ENCODE measurements around the gene BTBD9.
A peak's percentile ranks its signal among the peaks of the same experiment; 100 is the strongest.

The BTBD9 gene

DNA sequence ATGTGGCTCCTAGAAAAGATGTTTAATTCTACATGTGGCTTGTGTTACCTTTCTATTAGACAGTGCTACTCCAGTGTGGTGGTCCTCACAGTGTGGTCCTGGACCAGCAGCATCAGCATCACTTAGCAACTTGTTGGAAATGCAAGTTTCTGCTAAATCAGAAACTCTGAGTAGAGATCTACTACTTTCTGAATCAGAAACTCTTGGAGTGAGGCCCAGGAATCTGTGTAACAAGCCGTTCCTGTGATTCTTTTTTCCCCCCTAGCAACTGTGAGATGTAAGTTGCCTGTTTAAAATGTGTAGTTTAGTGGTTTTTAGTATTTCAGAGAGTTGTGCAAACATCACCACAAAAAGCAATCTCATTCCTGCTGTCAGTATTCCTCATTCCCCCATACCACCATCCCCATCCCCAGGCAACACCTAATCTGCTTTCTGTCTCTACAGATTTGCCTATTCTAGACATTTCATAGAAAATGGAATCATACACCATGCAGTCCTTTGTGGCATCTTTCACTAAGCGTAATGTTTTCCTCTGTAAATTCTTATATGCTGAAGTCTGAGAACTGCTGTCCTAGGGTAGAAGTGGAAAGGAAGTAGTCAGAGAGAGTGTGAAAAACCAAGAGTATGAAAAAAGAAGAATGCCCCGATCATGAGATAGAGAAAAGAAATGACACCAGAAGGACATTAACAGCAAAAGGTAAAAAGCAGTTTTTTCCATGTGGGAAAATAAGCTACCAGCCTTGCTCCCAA lies 18.9 kb upstream of the BTBD9 start:
- Mint-ChIP-seq H3K4me3 (no peak overlapping the region), H3K4me1 (no peaks in the 10 kb centered on the region), H3K27ac (no peak overlapping the region)

DNA sequence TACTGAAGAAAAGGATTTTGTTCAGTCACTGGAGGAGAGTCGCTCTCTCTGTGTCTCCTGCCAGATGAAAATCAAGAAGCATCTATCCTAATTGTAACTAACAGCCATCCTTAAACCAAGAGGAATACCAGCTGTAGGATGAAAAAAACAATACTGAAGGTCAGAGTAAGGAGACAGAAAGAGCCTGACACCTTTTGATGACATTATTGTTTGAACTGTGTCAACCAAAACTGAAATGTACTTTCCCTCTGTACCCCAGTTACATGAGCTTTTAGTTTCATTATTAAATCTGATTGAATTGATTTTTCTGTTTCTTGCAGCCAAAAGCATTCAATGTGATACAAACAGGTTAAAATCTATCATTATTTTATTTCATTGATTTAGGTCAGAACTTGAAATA lies 17.2 kb upstream of the BTBD9 start:
- H3K4me3 Mint-ChIP-seq: no peak overlapping the region
- no peaks in the 10 kb centered on the region for H3K27me3 Mint-ChIP-seq
- no peaks in the 10 kb centered on the region for H3K9me3 Mint-ChIP-seq
- H3K27ac Mint-ChIP-seq: peak overlapping the region in 1 of 2 donors; percentile 78
- no peak for DNase-seq
- no peak for ATAC-seq
- no peaks in the 10 kb centered on the region for H3K4me1 Mint-ChIP-seq

More for the DNA sequence above, 18.9 kb upstream of the BTBD9 start:
- no peaks in the 10 kb centered on the region for H3K27me3 Mint-ChIP-seq
- DNase-seq: no peak
- ATAC-seq: no peak
- no peaks in the 10 kb centered on the region for H3K9me3 Mint-ChIP-seq

DNA sequence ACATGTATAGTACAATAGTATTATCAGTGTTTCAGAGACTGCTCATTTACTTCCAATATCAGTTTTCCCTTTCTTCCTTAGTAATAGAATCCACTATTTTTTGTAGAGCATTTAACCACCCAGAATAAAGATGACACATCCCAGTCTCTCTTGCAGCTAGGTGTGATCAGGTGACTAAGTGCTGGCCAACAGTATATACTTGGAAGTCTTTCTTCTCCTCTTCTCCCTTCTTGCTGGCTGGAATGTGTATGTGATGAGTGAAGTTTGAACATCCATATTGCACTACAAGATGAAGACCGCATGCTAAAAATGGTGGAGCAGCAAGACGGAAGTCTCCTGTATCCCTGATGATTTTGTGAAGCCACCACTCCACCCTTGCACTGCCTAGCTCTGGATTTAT lies 14.5 kb upstream of the BTBD9 start:
- no peak for DNase-seq
- Mint-ChIP-seq H3K4me1 (no peaks in the 10 kb centered on the region), H3K4me3 (no peak overlapping the region), H3K9me3 (no peaks in the 10 kb centered on the region), H3K27ac (no peak overlapping the region), H3K27me3 (no peaks in the 10 kb centered on the region)
- no peak for ATAC-seq

DNA sequence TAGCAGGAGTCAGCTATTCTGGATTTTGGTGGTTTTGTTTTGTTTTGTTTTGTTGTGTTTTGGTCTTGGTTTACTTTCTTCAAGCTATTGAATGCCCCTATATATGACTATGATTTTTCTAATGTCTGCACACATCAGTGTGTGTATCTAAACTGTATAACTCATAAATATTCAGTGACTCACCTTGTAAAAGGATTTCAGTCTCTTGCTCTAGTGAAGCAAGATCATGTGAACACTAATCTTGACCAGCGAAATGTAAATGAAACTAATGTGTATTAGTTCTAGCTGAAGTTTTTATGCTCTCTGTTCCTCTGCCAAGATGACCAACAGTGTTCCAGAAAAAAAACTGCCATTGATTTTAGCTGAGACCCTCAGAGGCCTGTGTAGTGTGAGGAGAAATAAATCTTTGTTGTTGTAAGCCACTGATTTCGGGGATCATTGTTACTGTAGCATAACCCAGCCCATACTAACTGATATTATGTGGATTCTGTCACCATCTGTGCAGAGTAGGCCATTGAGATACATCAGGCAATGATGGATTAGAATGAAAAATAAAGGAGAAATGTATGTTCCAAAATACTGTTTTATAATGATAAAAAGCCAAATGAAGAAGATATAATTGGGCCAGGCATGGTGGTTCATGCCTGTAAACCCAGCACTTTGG lies 11.5 kb upstream of the BTBD9 start:
- H3K9me3 Mint-ChIP-seq: no peaks in the 10 kb centered on the region
- ATAC-seq (no peak), DNase-seq (no peak)
- no peaks in the 10 kb centered on the region for H3K4me1 Mint-ChIP-seq
- H3K27ac Mint-ChIP-seq: no peak overlapping the region
- no peak overlapping the region for H3K4me3 Mint-ChIP-seq
- H3K27me3 Mint-ChIP-seq: no peaks in the 10 kb centered on the region

DNA sequence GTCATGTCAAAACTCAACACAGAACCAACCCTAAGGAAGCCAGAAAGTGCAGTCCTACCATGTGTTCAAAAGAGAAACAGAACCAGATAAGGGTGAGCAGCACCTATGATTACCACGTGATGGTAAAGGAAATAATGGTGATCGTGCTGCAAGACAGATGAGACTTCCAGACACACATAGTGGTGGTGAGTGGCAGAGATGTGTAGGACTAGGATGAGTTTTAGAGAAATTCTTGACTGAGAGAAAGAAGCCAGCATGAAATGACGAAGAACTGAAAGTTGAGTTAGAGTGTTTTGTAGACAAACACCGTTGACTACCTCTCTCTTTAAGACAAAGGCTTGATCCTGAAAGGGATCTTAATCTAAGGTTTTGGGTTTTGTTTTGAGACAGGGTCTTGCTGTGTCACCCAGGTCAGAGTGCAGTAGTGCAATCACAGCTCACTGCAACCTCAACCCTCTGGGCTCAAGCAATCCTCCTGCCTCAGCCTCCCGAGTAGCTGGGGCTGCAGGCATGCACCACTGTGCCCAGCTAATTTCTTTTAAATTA lies 10.6 kb upstream of the BTBD9 start:
- no peaks in the 10 kb centered on the region for H3K4me1 Mint-ChIP-seq
- DNase-seq (no peak), ATAC-seq (no peak)
- H3K27me3 Mint-ChIP-seq: no peaks in the 10 kb centered on the region
- H3K4me3 Mint-ChIP-seq: no peak overlapping the region
- H3K27ac Mint-ChIP-seq: no peak overlapping the region
- H3K9me3 Mint-ChIP-seq: no peaks in the 10 kb centered on the region

DNA sequence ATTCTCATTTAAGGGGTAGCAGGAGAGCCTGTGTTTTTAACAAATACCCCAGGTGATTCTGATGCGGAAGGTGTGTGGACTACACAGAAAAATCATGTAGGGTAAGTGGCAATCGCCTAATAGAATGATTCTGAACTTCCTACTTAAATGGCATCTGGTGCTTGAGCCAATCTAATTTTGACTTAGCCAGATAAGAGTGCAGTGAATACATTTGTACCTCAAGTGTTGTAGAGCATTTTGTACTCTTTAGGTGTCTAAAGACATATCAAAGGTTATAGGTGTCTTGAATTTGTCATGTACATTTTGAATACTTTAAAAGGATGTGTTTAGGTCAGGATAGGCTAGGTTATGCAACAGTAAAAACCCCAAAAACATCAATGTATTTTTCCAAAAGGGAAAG lies 10.0 kb upstream of the BTBD9 start:
- H3K27ac Mint-ChIP-seq: no peak overlapping the region
- H3K4me3 Mint-ChIP-seq: no peak overlapping the region
- no peaks in the 10 kb centered on the region for H3K4me1 Mint-ChIP-seq

DNA sequence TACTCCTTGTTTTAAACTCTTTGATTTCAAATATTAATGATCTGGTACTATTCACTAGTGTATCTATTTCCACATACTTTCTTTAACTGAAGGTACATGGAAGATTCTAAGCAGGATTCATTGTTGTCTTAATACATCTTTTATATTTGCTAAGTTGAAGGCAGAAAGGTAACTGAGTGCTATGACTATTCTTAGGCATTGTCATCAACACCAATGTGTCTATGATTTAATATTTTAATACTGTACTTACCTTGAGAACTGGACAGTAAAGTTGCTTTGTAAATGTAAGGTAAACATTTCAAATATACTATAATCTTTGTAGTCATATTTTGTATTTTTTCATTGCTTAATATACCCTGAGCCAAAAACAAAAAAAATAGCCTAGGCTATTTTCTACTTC lies 8.9 kb upstream of the BTBD9 start:
- Mint-ChIP-seq H3K4me3 (no peak overlapping the region), H3K27ac (no peak overlapping the region), H3K4me1 (no peaks in the 10 kb centered on the region), H3K27me3 (no peaks in the 10 kb centered on the region), H3K9me3 (no peaks in the 10 kb centered on the region)
- ATAC-seq (no peak), DNase-seq (no peak)

More for the DNA sequence above, 10.0 kb upstream of the BTBD9 start:
- DNase-seq: no peak
- no peak for ATAC-seq
- H3K9me3 Mint-ChIP-seq: no peaks in the 10 kb centered on the region
- H3K27me3 Mint-ChIP-seq: no peaks in the 10 kb centered on the region

DNA sequence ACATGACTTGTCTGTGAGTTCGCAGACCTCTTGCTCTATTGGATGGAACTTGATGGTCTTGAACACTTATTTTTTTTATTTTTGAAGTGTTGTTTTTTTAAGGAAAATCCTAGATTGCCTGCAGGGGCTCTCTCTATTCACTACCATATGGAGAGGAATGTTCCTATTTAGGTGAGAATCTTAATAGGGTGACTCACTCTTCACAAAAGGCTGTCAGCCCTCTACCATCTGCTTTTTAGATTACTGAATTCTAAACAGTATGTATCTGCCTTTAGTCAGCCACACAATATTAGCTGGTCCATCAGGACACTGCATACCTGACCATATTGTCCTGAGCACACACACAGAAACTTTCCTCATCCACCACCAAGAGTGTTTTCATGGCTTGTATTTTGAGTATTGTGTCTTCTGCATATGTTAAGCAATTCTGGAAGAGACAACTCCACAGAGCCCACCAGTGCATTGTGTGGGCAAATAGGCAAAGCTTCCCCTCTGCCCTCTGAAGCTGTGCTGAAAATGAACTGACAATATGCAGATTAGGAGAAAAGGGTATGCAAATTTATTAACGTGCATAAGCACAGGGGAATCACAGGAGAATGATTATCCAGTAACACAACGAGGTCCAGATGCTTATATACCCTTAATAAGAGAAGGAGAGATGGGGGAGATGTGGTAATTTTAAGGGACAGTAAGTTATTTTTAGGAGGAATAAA lies 6.6 kb upstream of the BTBD9 start:
- no peak overlapping the region for H3K4me3 Mint-ChIP-seq
- no peak overlapping the region for H3K27ac Mint-ChIP-seq
- no peak for ATAC-seq
- no peak for DNase-seq
- H3K9me3 Mint-ChIP-seq: no peaks in the 10 kb centered on the region
- no peaks in the 10 kb centered on the region for H3K27me3 Mint-ChIP-seq
- H3K4me1 Mint-ChIP-seq: peaks cover 6% of the 10 kb centered on the region

DNA sequence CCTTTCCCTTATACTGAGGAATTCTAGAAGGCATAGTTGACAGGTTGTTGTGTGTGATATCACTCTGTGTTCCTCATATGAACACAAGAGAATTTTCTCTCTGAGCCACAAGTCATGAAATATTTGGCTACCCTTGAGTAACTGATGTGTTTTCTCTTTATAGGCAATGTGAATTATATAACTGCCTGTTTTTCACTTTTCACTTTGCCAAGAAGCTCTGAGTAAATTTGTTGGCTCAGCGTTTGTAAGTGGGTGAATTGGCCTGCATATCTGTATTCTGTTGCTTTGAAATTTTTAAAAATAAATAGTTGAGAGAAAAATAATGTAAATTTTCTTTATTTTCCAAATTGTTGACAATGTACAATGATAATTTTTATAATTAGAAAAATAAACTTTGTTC lies 5.2 kb upstream of the BTBD9 start:
- Mint-ChIP-seq H3K9me3 (no peaks in the 10 kb centered on the region), H3K27me3 (no peaks in the 10 kb centered on the region), H3K4me3 (no peak overlapping the region), H3K4me1 (peaks cover 15% of the 10 kb centered on the region), H3K27ac (no peak overlapping the region)
- ATAC-seq (no peak), DNase-seq (no peak)

DNA sequence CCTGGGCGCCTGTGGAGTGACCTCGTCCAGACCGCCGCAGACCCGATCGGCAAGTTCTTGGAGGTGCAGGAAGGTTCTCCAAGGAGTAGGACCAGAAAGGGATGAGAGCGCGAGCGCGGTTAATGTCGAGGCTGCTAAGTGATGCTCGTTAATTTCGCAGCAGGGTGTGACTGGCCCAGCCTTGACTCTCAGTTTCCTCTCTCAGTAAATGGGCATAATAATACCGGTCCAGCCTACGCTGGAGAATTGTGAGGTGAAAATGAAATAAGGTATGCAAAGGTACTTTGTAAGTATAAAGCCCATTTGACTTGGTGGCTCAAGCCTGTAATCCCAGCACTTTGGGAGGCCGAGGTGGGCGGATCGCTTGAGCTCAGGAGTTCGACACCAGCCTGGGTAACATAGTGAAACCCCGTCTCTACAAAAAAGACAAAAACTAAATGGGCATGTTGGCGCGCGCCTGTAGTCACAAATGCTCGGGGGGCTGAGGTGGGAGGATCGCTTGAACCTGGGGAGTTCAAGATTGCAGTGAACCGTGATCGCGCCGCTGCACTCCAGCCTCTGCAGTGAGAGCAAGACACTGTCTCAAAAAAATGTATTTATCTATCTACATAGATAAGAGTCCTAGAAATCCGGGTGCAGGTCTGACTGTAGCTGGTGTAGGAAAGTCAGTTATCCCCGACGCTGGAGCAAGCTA lies 634 bp upstream of the BTBD9 start:
- H3K27me3 Mint-ChIP-seq: no peaks in the 10 kb centered on the region
- no peak for DNase-seq
- no peaks in the 10 kb centered on the region for H3K9me3 Mint-ChIP-seq
- H3K4me1 Mint-ChIP-seq: peaks cover 51% of the 10 kb centered on the region
- H3K4me3 Mint-ChIP-seq: peak overlapping the region; percentile 90 to 91
- peak; percentile 37 for ATAC-seq
- peak overlapping the region; percentile 87 to 93 for H3K27ac Mint-ChIP-seq

DNA sequence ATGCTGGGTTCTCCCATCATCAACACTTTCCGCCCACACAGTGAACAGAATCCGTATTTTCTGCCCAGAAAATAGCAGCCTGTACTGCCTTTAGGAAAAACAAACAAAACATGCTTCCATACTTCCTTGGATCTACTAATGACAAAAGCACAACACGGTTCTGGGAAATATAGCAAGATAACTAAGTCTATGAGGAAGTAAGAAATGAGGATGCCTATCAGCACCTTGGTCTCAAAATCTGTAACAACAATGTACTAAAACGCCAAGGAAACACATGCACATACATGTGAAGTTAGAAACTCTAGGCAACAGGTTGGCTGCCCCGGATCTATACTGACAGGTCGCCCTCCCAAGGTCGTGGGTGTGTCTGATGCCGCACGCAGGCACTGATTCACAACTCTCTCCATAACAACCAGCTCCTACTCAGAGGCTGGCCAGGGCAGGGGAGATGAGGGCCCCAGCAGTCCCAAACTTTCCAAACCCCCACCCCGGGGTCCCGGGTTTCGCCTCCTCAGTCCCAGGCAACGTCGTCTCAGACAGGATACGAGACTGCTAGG lies 710 bp downstream of the BTBD9 start:
- peak; percentile 78 for ATAC-seq
- peak; percentile 50 to 63 for DNase-seq
- Mint-ChIP-seq H3K4me1 (peaks cover 64% of the 10 kb centered on the region), H3K27ac (peak overlapping the region; percentile 90 to 93), H3K9me3 (no peaks in the 10 kb centered on the region), H3K27me3 (no peaks in the 10 kb centered on the region), H3K4me3 (peak overlapping the region; percentile 90 to 91)

DNA sequence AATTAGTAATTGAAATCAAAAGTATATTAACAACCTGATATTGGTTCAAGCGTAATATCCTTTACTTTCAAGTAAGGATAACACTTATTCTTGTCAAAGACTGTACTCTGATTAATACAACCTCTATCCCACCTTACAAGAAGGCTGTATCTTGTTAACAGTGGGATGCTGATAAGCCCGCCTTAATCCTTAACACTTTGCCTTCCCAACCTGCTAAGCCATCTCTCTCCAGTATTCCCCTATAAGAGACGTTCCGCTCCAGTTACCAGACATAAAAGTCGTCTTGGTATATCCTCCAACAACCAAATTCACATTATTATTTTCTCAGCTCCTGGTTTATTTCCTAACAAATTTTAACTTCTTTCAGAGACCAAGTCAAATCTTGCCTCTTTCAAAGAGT lies 2.0 kb downstream of the BTBD9 start:
- H3K4me1 Mint-ChIP-seq: peaks cover 67% of the 10 kb centered on the region

DNA sequence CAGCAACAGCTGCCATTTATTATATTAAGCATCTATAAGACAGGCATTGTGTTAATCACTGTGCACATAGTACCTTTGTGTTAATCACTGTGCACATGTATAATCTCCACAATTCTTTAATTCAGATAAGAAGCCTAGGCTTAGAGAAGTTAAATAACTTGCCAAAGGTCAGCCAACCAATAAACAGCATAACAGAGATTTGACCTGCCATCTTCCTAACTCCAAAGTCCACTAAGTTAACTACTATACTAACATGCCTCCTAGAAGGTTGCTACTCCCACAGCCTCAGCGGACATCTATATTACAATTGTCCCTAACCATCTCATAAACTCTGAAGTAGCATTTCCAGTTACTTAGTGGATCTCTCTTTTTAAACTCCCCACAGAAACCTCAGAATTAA lies 3.7 kb downstream of the BTBD9 start:
- peak overlapping the region in 1 of 2 donors; percentile 1 for H3K4me3 Mint-ChIP-seq
- no peaks in the 10 kb centered on the region for H3K27me3 Mint-ChIP-seq
- peaks cover 65% of the 10 kb centered on the region for H3K4me1 Mint-ChIP-seq
- ATAC-seq (no peak), DNase-seq (no peak)
- H3K27ac Mint-ChIP-seq: no peak overlapping the region
- peaks cover 0 to 4% of the 10 kb centered on the region in 2 donors for H3K9me3 Mint-ChIP-seq

More for the DNA sequence above, 2.0 kb downstream of the BTBD9 start:
- DNase-seq (no peak), ATAC-seq (no peak)
- Mint-ChIP-seq H3K27me3 (no peaks in the 10 kb centered on the region), H3K4me3 (no peak overlapping the region), H3K27ac (no peak overlapping the region), H3K9me3 (no peaks in the 10 kb centered on the region)

DNA sequence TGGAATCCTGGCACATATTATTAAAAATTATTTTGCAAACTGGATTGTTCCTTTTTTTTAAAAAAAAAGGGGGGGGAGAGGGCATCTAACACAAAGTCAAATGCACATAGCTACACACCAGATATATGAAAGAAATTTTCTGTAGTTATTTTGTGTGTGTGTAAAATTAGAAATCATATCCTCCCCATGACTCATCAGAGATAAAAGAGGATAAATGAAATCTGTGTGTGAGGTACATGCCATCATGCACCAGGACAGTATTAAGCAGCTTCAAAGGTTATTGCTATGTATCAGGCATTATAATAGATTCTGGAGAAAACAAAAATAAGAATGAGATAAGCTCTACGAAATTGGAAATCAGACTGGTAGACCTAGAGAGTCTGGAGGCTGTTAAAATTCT lies 5.2 kb downstream of the BTBD9 start:
- no peak overlapping the region for H3K4me3 Mint-ChIP-seq
- ATAC-seq: no peak
- no peak for DNase-seq
- peaks cover 0 to 5% of the 10 kb centered on the region in 2 donors for H3K9me3 Mint-ChIP-seq
- no peak overlapping the region for H3K27ac Mint-ChIP-seq
- peaks cover 59% of the 10 kb centered on the region for H3K4me1 Mint-ChIP-seq
- no peaks in the 10 kb centered on the region for H3K27me3 Mint-ChIP-seq

DNA sequence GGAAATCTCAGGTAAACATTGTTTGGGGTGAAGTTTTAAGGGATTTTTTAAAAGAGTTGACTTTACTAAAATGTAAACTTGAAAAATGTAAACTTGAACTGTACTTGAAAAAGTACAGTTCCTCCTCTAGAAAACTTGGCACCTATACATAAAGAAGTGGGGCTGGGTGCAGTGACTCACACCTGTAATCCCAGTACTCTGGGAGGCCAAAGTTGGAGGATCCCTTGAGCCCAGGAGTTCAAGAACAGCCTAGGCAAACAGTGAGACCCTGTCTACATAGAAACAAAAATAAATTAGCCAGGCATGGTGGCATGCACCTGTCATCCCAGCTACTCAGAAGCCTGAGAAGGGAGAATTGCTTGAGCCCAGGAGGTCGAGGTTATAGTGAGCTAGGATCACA lies 7.2 kb downstream of the BTBD9 start:
- ATAC-seq (no peak), DNase-seq (no peak)
- no peak overlapping the region for H3K27ac Mint-ChIP-seq
- peaks cover 56% of the 10 kb centered on the region for H3K4me1 Mint-ChIP-seq
- no peaks in the 10 kb centered on the region for H3K27me3 Mint-ChIP-seq
- no peak overlapping the region for H3K4me3 Mint-ChIP-seq
- H3K9me3 Mint-ChIP-seq: peaks cover 0 to 5% of the 10 kb centered on the region in 2 donors
